GM21360 (cell line): ENCODE measurements around the gene PAAF1.

Experiments used
- ATAC-seq: cut with Tn5 transposase; IDR thresholded peaks from one replicate; pipeline ENCODE4 v1.9.1; 2021; ENCODE audit warnings: mild to moderate bottlenecking, moderate library complexity; ENCODE audit not compliant: unreplicated experiment

PAAF1 gene

DNA sequence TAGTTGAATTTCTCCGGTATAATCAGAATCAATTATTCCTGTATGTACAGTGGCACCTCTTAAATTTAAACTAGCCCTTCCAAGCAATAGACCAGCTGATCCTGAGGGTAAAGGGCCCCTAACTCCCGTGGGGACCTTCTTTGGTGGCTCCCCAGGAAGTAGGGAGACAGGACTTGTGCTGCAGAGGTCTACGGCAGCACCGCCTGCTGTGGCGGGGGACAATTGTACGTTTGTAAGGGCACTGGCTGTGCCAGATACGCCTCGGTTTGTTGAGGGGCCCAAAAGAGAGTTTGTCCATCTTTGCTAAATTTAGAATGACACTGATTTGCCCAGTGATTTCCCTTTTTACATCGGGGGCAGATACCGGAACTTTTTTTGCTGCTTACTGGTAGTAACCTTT lies 68.1 kb downstream of the PAAF1 start:
- no peak for ATAC-seq

DNA sequence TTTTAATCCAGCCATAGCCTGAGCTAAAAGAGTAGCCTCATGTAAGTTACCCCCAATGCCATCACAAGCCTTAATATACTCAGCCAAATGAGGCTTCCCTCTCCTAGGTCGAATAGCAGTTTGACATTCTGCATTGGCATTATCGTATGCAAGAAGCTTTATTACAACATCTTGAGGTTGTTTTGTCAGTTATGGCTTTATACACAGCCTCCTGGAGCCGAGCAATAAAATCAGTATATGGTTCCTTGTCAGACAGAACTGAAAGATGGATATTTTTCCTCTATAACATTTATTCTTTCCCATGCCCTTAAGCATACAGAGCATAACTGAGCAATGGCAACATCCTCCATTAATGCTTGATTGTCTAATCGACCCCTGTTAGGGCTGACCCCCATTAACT lies 68.6 kb downstream of the PAAF1 start:
- no peak for ATAC-seq

DNA sequence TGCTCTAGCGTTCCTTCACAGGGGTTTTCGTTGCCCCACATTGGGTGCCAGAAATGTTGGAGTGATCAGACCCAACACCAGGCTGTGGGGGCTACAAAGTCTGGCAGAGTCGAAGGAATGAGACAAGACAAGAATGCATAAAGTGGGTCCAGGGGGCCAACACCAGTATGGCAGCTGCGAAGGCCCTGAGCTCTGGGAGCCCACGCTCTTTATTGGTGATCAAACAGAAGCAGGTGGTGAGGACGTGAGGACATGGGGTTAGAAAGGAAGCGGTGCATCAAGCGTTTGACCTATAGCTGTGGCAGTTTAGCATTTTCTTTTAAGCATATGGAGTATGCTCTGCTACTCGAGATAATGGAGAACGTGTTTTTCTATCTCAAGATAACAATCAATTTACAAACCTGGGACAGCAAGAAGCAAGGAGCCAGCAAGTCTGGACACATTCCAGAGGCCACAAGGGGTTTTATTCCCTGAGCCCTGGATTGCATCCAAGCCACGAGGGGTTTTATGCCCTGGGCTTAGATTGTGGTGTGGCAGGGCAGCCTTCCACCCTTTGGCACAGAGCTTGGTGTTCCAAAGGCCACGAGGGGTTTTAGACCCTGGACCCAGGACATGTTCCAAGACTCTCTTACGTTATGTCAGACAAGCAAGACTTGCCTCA lies 70.1 kb downstream of the PAAF1 start:
- no peak for ATAC-seq

GRCh38 chr11:73949246-73949645 lies 72.4 kb downstream of the PAAF1 start:
- no peak for ATAC-seq

- no peak for ATAC-seq
Observed at GRCh38 chr11:73949912-73950311, 73.1 kb downstream of the PAAF1 start.

DNA sequence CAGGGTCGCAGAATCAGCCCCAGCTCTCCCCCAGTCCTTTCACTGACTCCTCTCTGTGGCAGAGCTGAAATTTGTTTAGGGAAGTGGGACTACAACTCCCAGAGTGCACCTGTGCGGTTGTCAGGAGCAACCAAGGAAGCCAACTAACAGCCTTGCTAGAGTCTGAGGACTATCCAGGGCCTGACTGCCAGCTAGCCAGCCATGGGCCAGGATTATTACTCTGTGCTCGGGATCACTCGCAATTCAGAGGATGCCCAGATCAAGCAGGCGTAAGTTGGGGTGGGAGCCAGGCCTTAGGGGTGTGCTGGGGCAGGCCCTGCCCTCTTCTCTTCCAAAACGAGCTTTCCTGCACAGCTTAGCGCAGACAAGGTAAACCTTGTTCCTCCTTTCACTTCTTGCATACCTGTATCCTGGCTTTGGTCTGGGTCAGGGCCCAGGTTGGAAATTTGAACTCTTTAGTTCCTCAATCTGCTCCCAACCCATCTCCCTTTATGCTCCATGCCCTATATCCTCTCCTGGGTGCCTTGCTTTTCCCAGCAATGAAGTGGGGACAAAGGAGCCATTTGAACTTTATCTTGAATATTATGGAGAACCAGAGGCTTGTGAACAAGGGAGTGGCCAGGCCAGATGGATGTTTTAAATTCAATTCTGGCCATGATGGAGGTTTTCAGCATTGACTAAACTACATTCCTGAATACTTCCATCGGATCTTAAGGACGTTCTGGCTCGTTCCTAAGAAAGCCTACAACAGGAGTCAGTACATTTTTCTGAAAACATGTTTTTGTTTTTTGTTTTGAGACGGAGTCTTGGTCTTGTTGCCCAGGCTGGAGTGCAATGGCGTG lies 74.3 kb downstream of the PAAF1 start, which contains the start of gene DNAJB13:
Gene DNAJB13, plus strand, starts transcription at position 158 of the 842 bp plus-strand sequence. Its CDS starts 44 bp downstream, at position 202.
- no peak for ATAC-seq

DNA sequence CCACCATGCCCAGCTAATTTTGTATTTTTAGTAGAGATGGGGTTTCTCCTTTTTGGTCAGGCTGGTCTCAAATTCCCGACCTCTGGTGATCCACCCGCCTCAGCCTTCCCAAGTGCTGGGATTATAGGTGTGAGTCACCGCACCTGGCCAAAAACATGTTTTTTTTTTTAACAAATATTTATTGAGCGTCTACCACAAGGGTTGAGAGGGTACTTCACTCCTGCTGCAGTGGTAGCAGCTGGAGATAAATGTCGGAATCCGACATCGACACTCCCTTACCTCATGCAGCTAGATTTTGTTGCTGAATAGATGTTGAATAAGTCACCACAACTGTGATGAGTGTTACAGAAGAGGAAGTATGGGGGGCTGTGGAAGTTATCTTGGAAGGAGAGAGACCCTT lies 75.0 kb downstream of the PAAF1 start:
- ATAC-seq = no peak

- no peak for ATAC-seq
Observed at GRCh38 chr11:73956876-73957653, 80.3 kb downstream of the PAAF1 start.

DNA sequence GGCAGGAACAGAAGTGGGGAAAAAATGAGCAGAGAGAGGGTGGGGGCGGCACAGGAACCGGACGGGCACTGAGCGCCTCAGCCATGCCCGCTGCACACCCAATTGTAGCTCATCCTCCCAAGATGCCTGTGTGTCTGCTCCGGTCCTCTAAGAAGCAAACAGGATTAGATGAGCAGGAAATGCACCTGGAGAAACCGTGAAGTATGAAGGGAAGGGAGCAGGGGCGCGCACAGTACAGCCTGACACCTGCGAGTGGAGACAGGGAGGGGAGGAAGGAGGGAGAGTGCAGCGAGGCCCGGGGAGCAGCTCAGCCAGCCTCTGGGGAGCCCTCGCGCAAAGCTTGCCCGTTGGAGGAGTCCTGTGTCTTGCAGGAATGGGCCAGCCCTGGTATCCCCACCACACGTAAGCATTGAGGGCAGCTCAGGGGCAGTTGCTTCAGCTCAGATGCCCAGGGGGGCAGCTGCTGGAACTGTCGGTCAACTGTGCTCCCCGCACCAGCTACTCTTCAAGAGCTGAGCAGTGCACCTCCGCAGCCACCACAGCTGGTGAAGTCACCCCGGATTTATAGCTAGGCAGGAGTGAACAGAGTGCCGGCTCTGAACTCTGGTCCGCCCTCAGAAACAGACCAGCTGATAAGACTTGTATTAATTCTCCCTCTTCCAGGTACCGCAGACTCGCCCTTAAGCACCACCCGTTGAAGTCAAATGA lies 81.0 kb downstream of the PAAF1 start:
- no peak for ATAC-seq

DNA sequence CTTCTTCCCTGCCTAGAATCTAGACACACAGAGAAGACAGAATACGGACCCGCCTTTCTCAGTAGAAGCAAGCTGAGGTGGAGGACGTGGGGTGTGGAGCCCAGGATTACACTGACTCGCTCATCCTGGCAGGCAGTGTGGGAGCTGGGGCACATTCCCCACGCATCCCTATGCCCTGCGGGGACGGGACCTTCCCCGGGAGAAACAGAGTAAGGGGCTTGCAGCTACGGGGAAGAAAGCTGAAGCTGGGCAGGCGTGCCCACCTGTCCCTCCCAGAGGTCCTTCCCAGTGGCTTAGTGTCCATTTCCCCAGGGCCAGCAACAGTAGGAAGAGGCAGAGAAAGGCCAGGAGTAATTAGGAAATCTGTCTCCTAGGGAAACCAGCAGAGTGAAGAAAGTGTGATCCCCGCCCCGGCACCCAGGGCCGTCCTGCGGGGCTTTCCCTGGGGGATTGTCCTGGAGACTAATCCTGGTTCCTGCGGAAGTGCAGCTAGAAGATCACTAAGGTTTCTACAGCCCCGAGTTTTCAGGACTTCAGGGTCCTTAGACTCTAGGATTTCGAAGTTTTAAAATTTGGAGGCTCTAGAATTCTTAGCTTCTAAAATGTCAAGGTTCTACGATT lies 81.8 kb downstream of the PAAF1 start:
- no peak for ATAC-seq

GRCh38 chr11:73961321-73961720 lies 84.5 kb downstream of the PAAF1 start:
- ATAC-seq = no peak

DNA sequence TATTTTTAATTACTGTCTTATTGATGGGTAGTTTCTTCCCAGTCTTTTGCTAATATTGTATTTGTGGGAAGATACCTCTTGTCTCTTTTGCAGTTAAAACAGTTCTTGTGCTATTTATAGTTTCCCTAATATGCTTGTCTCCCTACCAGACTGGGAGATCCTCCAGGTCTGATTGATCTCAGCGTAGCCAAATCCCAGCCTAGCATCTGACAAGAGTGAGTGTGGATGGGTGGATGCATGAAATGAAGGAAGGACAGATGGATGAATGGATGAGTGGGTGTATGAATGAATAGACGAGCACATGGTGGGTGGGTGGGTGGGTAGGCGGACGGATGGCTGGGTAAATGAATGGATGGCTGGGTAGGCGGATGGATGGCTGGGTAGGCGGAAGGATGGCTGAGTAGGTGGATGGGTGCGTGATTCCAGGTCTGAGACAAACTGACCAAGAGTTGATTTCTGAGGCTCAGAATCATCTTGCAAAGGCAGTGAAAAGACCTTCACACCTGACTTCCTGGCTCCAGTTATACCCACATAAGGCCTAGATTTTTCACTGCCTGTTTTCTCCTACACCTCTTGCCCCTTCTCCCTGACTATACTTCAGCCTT lies 85.4 kb downstream of the PAAF1 start:
- ATAC-seq = no peak

DNA sequence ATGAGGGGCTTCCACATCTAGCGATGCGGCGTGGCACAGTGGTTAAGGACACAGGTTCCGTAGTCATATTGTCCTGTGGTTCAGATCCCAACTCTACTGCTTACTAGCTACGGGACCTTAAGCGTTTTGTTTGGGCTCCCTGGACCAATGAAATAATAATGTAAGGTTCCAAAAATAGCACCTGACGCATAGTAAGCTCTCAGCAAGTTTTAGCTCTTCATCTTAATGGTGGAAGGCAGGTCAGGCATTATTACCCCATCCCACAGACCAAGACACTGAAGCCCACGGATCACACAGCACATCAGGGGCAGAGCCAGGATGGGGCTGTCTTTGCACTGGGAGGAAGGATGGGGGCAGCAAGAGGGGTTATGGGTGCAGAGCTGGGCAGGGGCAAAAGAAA lies 87.1 kb downstream of the PAAF1 start:
- ATAC-seq = no peak

GRCh38 chr11:73965076-73965763 lies 88.4 kb downstream of the PAAF1 start:
- no peak for ATAC-seq

DNA sequence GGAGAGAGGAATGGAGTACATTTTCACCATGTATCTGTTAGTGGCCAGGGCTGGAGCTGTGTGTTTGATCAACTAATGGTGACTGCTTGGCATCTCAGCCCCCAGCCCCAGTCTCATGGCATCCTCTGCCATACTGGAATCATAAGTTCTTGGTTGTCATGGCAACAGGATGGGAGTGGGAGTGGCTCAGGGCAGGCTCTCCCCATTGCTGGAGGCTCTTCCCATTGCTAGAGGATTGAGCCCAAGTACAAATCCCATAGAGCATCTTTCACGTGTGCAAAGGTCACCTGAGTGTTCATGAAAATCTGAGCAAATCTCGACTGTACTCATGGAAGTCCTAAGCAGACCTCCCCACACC lies 88.9 kb downstream of the PAAF1 start:
- no peak for ATAC-seq

DNA sequence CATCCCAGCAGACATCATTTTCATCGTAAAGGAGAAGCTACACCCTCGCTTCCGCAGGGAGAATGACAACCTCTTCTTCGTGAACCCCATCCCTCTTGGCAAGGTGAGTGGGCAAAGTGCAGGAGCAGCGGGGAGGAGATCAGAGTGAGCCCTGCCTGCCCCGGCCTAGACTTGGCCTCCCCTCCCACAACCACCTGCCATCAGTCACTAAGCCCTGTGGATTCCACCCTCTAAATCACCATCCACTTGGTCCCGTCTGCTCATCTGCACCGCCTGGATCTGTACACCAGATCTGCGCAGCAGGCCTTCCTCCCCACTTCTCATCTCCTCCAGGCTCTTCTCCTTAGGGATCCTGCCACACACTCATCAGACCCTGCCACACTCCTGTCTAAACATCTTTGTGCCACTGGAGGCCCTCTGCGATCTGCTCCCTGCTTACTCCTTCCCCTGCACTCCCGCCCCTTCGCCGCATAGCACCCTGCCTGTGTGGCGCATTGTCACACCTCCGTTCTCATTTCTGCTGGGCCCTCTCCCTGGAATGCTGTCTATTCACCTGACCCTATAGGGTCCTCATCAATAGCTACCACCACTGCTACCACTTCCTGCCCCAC lies 91.7 kb downstream of the PAAF1 start:
- ATAC-seq = no peak

- no peak for ATAC-seq
Observed at GRCh38 chr11:73969091-73969490, 92.3 kb downstream of the PAAF1 start.

GRCh38 chr11:73969991-73970800 lies 93.4 kb downstream of the PAAF1 start:
- no peak for ATAC-seq
